ENCODE results near the gene CDC42EP3. TPM values are rescaled to one million over a fixed set of nuclear protein-coding genes. Genes with fewer than 3 reads are reported as not detected.

Gene CDC42EP3
- total and polyA plus RNA-seq, 2 experiments from 2014 or later, result 31.4 TPM

- no peaks in the 10 kb centered on the region for H4K20me1 ChIP-seq (replicated peaks; ENCODE audit: insufficient read depth)
- no peak overlapping the region for H3K4me2 ChIP-seq
- TF ChIP-seq EZH2 (IDR thresholded peaks at IDR 0.05; ENCODE audit: low read depth, unreplicated experiment), result no peak
- TF ChIP-seq STAT1 (IDR thresholded peaks at IDR 0.05; ENCODE audit: unreplicated experiment), result no peak
- no peak for TF ChIP-seq CREB1 (CRISPR knock-in tag; IDR thresholded peaks at IDR 0.05; ENCODE audit: low read depth)
- no peak for TF ChIP-seq ZNF114 (CRISPR knock-in tag; IDR thresholded peaks at IDR 0.05)
- TF ChIP-seq ZNF331 (CRISPR knock-in tag; IDR thresholded peaks at IDR 0.05; ENCODE audit: low read depth), result no peak
- H3K27ac Mint-ChIP-seq, result no peak overlapping the region
- H3K9me2 ChIP-seq (ENCODE audit: insufficient read depth), result no peaks in the 10 kb centered on the region; the same call in 1 of the 2 replicates
- no peak overlapping the region for H3K27ac ChIP-seq (ENCODE audit: low read depth)
- no peaks in the 10 kb centered on the region for H3K9me3 Mint-ChIP-seq
- no peaks in the 10 kb centered on the region for H3K27me3 ChIP-seq (ENCODE audit: insufficient read depth)
- no peaks in the 10 kb centered on the region for H3K4me1 ChIP-seq (ENCODE audit: insufficient read depth)
- no peak overlapping the region for H3K4me3 Mint-ChIP-seq
- DNase-seq (ENCODE audit: low spot score) (no peak), ATAC-seq (no peak)
- H3K27me3 Mint-ChIP-seq (ENCODE audit: insufficient read depth, low read depth, poor library complexity), result no peaks in the 10 kb centered on the region
- H3K36me3 ChIP-seq (ENCODE audit: insufficient read depth), result no peaks in the 10 kb centered on the region
- H3K36me3 Mint-ChIP-seq (ENCODE audit: low read depth), result no peaks in the 10 kb centered on the region; the same call in 2 of the 3 replicates
- H3K79me2 ChIP-seq (replicated peaks; ENCODE audit: insufficient read depth), result no peaks in the 10 kb centered on the region
- H3K4me1 Mint-ChIP-seq, result peaks cover 8% of the 10 kb centered on the region; the same call in 2 of the 3 replicates
- H3F3A ChIP-seq (replicated peaks; ENCODE audit: low read depth), result no peaks in the 10 kb centered on the region
- H3K4me3 ChIP-seq, result no peak overlapping the region
- H2AFZ ChIP-seq, result no peak overlapping the region
Measured at GRCh38 chr2:37631698-37632097, 39.7 kb downstream of the CDC42EP3 start.

- H3K4me2 ChIP-seq, result no peak overlapping the region
- no peaks in the 10 kb centered on the region; the same call in 2 of the 3 replicates for H3K36me3 Mint-ChIP-seq (ENCODE audit: low read depth)
- no peaks in the 10 kb centered on the region for H3K9me3 Mint-ChIP-seq
- H3K27ac ChIP-seq (ENCODE audit: low read depth), result no peak overlapping the region
- H3K4me3 Mint-ChIP-seq, result no peak overlapping the region
- no peaks in the 10 kb centered on the region; the same call in 1 of the 2 replicates for H3K9me2 ChIP-seq (ENCODE audit: insufficient read depth)
- no peaks in the 10 kb centered on the region for H3K36me3 ChIP-seq (ENCODE audit: insufficient read depth)
- no peaks in the 10 kb centered on the region for H3F3A ChIP-seq (replicated peaks; ENCODE audit: low read depth)
- H4K20me1 ChIP-seq (replicated peaks; ENCODE audit: insufficient read depth), result no peaks in the 10 kb centered on the region
- no peak for ATAC-seq
- DNase-seq (ENCODE audit: low spot score), result no peak
- H3K27ac Mint-ChIP-seq, result no peak overlapping the region
- H2AFZ ChIP-seq, result no peak overlapping the region
- no peaks in the 10 kb centered on the region for H3K27me3 ChIP-seq (ENCODE audit: insufficient read depth)
- H3K79me2 ChIP-seq (replicated peaks; ENCODE audit: insufficient read depth), result no peaks in the 10 kb centered on the region
- H3K4me1 ChIP-seq (ENCODE audit: insufficient read depth), result no peaks in the 10 kb centered on the region
- peaks cover 4% of the 10 kb centered on the region; the same call in 1 of the 3 replicates for H3K4me1 Mint-ChIP-seq
- H3K4me3 ChIP-seq, result no peak overlapping the region
- H3K27me3 Mint-ChIP-seq (ENCODE audit: insufficient read depth, low read depth, poor library complexity), result no peaks in the 10 kb centered on the region
- TF ChIP-seq CTCF (conservative IDR thresholded peaks at IDR 0.05; ENCODE audit: low read depth in 2 of 2), result no peak
- no peak for TF ChIP-seq NANOG (IDR thresholded peaks at IDR 0.05; ENCODE audit: borderline replicate concordance)
- no peak for TF ChIP-seq ZNF114 (CRISPR knock-in tag; IDR thresholded peaks at IDR 0.05)
- no peak for TF ChIP-seq EZH2phosphoT487 (IDR thresholded peaks at IDR 0.05; ENCODE audit: unreplicated experiment)
- TF ChIP-seq ETS1 (IDR thresholded peaks at IDR 0.05), result no peak
- TF ChIP-seq ZNF331 (CRISPR knock-in tag; IDR thresholded peaks at IDR 0.05; ENCODE audit: low read depth), result no peak
- TF ChIP-seq ZNF462 (CRISPR knock-in tag; IDR thresholded peaks at IDR 0.05), result no peak
- TF ChIP-seq STAT1 (IDR thresholded peaks at IDR 0.05; ENCODE audit: unreplicated experiment), result no peak
- TF ChIP-seq CREB1 (CRISPR knock-in tag; IDR thresholded peaks at IDR 0.05; ENCODE audit: low read depth), result no peak
- TF ChIP-seq POLR2AphosphoS5 (IDR thresholded peaks at IDR 0.05; ENCODE audit: low read depth), result no peak
Measured at GRCh38 chr2:37631292-37631691, 40.1 kb downstream of the CDC42EP3 start.
